ENCODE data around the gene GAS6. TPM values are rescaled to one million over a fixed set of nuclear protein-coding genes. Genes with fewer than 3 reads are reported as not detected.
"Not testable (repeated sequence)": the region's sequence is repeated elsewhere in the genome, so short reads cannot be mapped to it uniquely, and the experiment has no call there.

The GAS6 gene
- total RNA-seq, 1 donor from 2014 or later = 244 TPM

GRCh38 chr13:113808058-113808834 lies 55.6 kb downstream of the GAS6 start:
- DNase-seq (ENCODE audit: low spot score) = no peak

GRCh38 chr13:113806526-113806925 lies 57.4 kb downstream of the GAS6 start:
- DNase-seq (ENCODE audit: low spot score) = no peak

- no peak for DNase-seq (ENCODE audit: low spot score)
These were observed 57.8 kb downstream of the GAS6 start for GRCh38 chr13:113806104-113806471.

- DNase-seq (ENCODE audit: low spot score) = no peak
These were observed 58.3 kb downstream of the GAS6 start for GRCh38 chr13:113805431-113806103.

GRCh38 chr13:113804703-113805430 lies 59.0 kb downstream of the GAS6 start:
- no peak for DNase-seq (ENCODE audit: low spot score)

- DNase-seq (ENCODE audit: low spot score) = peak; percentile 32
These were observed 59.7 kb downstream of the GAS6 start for GRCh38 chr13:113804017-113804702.

GRCh38 chr13:113803409-113804016 lies 60.4 kb downstream of the GAS6 start:
- no peak for DNase-seq (ENCODE audit: low spot score)

- DNase-seq (ENCODE audit: low spot score) = no peak
These were observed 61.1 kb downstream of the GAS6 start for GRCh38 chr13:113802761-113803160.

GRCh38 chr13:113802090-113802531 lies 61.8 kb downstream of the GAS6 start:
- DNase-seq (ENCODE audit: low spot score) = peak; percentile 90

- no peak for DNase-seq (ENCODE audit: low spot score)
These were observed 62.5 kb downstream of the GAS6 start for GRCh38 chr13:113801289-113801961.

- DNase-seq (ENCODE audit: low spot score) = no peak
These were observed 63.3 kb downstream of the GAS6 start for GRCh38 chr13:113800576-113800926.

- no peak for DNase-seq (ENCODE audit: low spot score)
These were observed 65.6 kb downstream of the GAS6 start for GRCh38 chr13:113798200-113798811.

- DNase-seq (ENCODE audit: low spot score) = no peak
These were observed 66.8 kb downstream of the GAS6 start for GRCh38 chr13:113796964-113797676.

GRCh38 chr13:113796211-113796963 lies 67.5 kb downstream of the GAS6 start:
- no peak for DNase-seq (ENCODE audit: low spot score)

GRCh38 chr13:113795362-113795761 lies 68.5 kb downstream of the GAS6 start:
- not testable (repeated sequence) for DNase-seq (ENCODE audit: low spot score)

- DNase-seq (ENCODE audit: low spot score) = no peak
These were observed 69.1 kb downstream of the GAS6 start for GRCh38 chr13:113794764-113795173.

GRCh38 chr13:113794086-113794485 lies 69.8 kb downstream of the GAS6 start:
- DNase-seq (ENCODE audit: low spot score) = no peak

- no peak for DNase-seq (ENCODE audit: low spot score)
These were observed 70.2 kb downstream of the GAS6 start for GRCh38 chr13:113793718-113794085.

Measured in umbilical cord (tissue), 2 donors.